CD4-positive, alpha-beta memory T cell (primary cell): ENCODE data around the gene HMMR. TPM values are rescaled to one million over a fixed set of nuclear protein-coding genes. Genes with fewer than 3 reads are reported as not detected.
A peak's percentile ranks its signal among the peaks of the same experiment; 100 is the strongest.
"Not testable (repeated sequence)": the region's sequence is repeated elsewhere in the genome, so short reads cannot be mapped to it uniquely, and the experiment has no call there.

Experiments
- CTCF ChIA-PET: fragments of 350-600 bp; sonication (Branson Sonifier 250); formaldehyde crosslinking; loops from one replicate; lab custom pipeline; 2021; ENCODE audit warnings: inconsistent platforms; ENCODE audit not compliant: partially characterized antibody; lab: Charles Lee
- POLR2A ChIA-PET: fragments of 350-600 bp; sonication (Branson Sonifier 250); formaldehyde crosslinking; loops from one replicate; lab custom pipeline; 2021; ENCODE audit not compliant: partially characterized antibody; lab: Charles Lee
- DNase-seq, 5 donors: peaks; one replicate each; pipeline versions ENCODE4 v3.0.0 to v3.0.0-alpha.2; 2020 to 2022; ENCODE audit warnings: mixed read lengths in 1 of 5
- H3K27ac ChIP-seq: one replicate; pipeline ENCODE4 v1.7.0; 2013; ENCODE audit warnings: low read depth, low read length
- H3K27me3 ChIP-seq: 2 replicates; pipeline ENCODE4 v1.7.0; 2013; ENCODE audit warnings: mild to moderate bottlenecking, low read length, moderate library complexity; ENCODE audit not compliant: insufficient read depth
- H3K36me3 ChIP-seq: 2 replicates; pipeline ENCODE4 v1.7.0; 2013; ENCODE audit warnings: mild to moderate bottlenecking, low read length, moderate library complexity; ENCODE audit not compliant: insufficient read depth
- H3K4me1 ChIP-seq: 2 replicates; pipeline ENCODE4 v1.7.0; 2013; ENCODE audit warnings: mild to moderate bottlenecking, low read length, moderate library complexity; ENCODE audit not compliant: insufficient read depth
- H3K4me3 ChIP-seq, 2 donors: one replicate each; pipeline ENCODE4 v1.7.0; 2013; ENCODE audit warnings: low read length in 2 of 2, mild to moderate bottlenecking in 1 of 2
- H3K9me3 ChIP-seq, 2 donors: one replicate each; pipeline ENCODE4 v1.7.0; 2013; ENCODE audit warnings: low read length in 2 of 2, control low read depth in 1 of 2; ENCODE audit not compliant: control insufficient read depth in 1 of 2
- H3K27ac Mint-ChIP-seq, 7 donors: one replicate each; pipeline ENCODE4 v1.8.0; 2020 to 2021; ENCODE audit warnings: mixed read lengths in 7 of 7, mild to moderate bottlenecking in 6 of 7, inconsistent platforms in 3 of 7, moderate library complexity in 3 of 7
- H3K27me3 Mint-ChIP-seq, 2 donors: one replicate each; pipeline ENCODE4 v1.8.0; 2020 to 2021; ENCODE audit warnings: mixed read lengths in 2 of 2
- H3K36me3 Mint-ChIP-seq, 2 donors: one replicate each; pipeline ENCODE4 v1.8.0; 2020 to 2021; ENCODE audit warnings: mixed read lengths in 2 of 2, inconsistent platforms in 1 of 2, mild to moderate bottlenecking in 1 of 2
- H3K4me1 Mint-ChIP-seq, 4 donors: one replicate each; pipeline ENCODE4 v1.8.0; 2020 to 2021; ENCODE audit warnings: mixed read lengths in 4 of 4, mild to moderate bottlenecking in 1 of 4
- H3K4me3 Mint-ChIP-seq, 8 donors: one replicate each; pipeline ENCODE4 v1.8.0; 2020 to 2021; ENCODE audit warnings: mixed read lengths in 8 of 8, mild to moderate bottlenecking in 7 of 8, moderate library complexity in 6 of 8, inconsistent platforms in 3 of 8
- H3K9me3 Mint-ChIP-seq, 8 donors: one replicate each; pipeline ENCODE4 v1.8.0; 2020 to 2021; ENCODE audit warnings: mixed read lengths in 8 of 8, mild to moderate bottlenecking in 5 of 8, inconsistent platforms in 3 of 8, moderate library complexity in 1 of 8
- intact Hi-C: fragments of 100-400 bp; cut with micrococcal nuclease; formaldehyde crosslinking; loops from one replicate; pipeline ENCODE4 v1.15.1; 2023
- polyA plus RNA-seq, 2 donors: library from polyadenylated mRNA; unstranded; fragments of 300-500 nt; fragmentation: Illumina TruSeq; gene quantifications; one replicate each; pipeline ENCODE4 v1.2.3, GENCODE V29; 2021
- total RNA-seq, 2 experiments: library from RNA; stranded (reverse); gene quantifications; one replicate each; pipeline ENCODE4 v1.2.3, GENCODE V29; 2021

HMMR gene
- total RNA-seq (under 1 TPM; 0.11 to 0.15 TPM), polyA plus RNA-seq (under 1 TPM in 1 of 2 donors, not detected in 1; 0.42 TPM)

GRCh38 chr5:163460562-163461171 is at the start of gene HMMR:
HMMR (plus strand) TSS chr5:163460632; CDS start chr5:163460693, 61 bp downstream.
- intact Hi-C loops: loop anchor here (1.0 kb wide), 3 partner anchors 13 to 45 kb away; partner anchors contain the start of genes CCNG1 and MAT2B
- H3K27ac ChIP-seq: peak within 1 kb of the TSS; percentile 96
- H3K27me3 ChIP-seq: no peaks in the 10 kb centered on the region
- peaks cover 3% of the 10 kb centered on the region for H3K36me3 ChIP-seq
- Mint-ChIP-seq H3K27me3 (no peaks in the 10 kb centered on the region), H3K9me3 (peaks cover 0 to 5% (median 0%) of the 10 kb centered on the region in 8 donors), H3K4me3 (peak within 1 kb of the TSS; percentile 94 to 99 (median 96)), H3K27ac (peak within 1 kb of the TSS; percentile 98 to 100 (median 99)), H3K4me1 (peaks cover 24 to 57% (median 39%) of the 10 kb centered on the region in 4 donors), H3K36me3 (peaks cover 9 to 15% of the 10 kb centered on the region in 2 donors)
- ChIA-PET CTCF (interaction anchor here (0.7 to 6.4 kb wide), 11 partner anchors 10 to 52 kb away, joined by 3 to 63 read pairs (median 6); partner anchors contain the start of genes CCNG1 and MAT2B), POLR2A (interaction anchor here (0.9 to 7.0 kb wide), 12 partner anchors 8 to 52 kb away, joined by 3 to 257 read pairs (median 6); partner anchors contain the start of genes CCNG1 and MAT2B)
- peak within 1 kb of the TSS; percentile 68 to 99 for H3K4me3 ChIP-seq
- peak in 2 of 5 donors; percentile 10 to 44 for DNase-seq
- H3K4me1 ChIP-seq: peaks cover 50% of the 10 kb centered on the region
- H3K9me3 ChIP-seq: no peaks in the 10 kb centered on the region

DNA sequence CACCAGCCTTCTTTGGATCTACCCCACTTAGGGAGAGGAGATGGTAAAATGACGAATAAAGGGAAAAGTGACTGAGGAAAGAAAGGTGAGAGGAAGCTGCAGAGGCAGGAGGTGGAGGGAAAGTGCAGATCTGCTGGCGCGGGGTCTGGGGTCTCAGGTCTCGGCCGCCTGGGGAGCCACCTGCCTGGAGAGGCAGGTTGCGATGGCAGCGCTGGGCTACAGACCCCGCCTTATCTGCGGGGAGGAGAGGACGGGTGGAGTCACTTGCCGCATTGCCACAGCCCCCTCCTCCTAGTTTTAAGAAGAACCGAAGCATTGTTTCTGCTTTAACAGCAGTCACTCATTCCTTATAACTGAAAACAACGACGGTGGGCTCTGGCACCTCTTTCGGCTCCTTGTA is 44.8 kb upstream of the HMMR start:
- H3K4me3 Mint-ChIP-seq, H3K27ac ChIP-seq, CTCF ChIA-PET, H3K4me1 ChIP-seq, H3K36me3 Mint-ChIP-seq, H3K4me1 Mint-ChIP-seq, H3K36me3 ChIP-seq, DNase-seq, intact Hi-C loops, H3K27me3 ChIP-seq, H3K9me3 Mint-ChIP-seq, POLR2A ChIA-PET, H3K27ac Mint-ChIP-seq, H3K9me3 ChIP-seq, H3K4me3 ChIP-seq: not testable (repeated sequence)
- H3K27me3 Mint-ChIP-seq: peaks cover 20 to 40% of the 10 kb centered on the region in 2 donors

GRCh38 chr5:163424836-163425235 is 35.6 kb upstream of the HMMR start:
- CTCF ChIA-PET: interaction anchor here (1.2 to 2.0 kb wide), 2 partner anchors 13 to 16 kb away, joined by 3 to 8 read pairs; no protein-coding TSS in a partner anchor
- intact Hi-C loops: no loop called here
- H3K27me3 Mint-ChIP-seq: peaks cover 3 to 5% of the 10 kb centered on the region in 2 donors

GRCh38 chr5:163426128-163426527 is 34.3 kb upstream of the HMMR start:
- DNase-seq, H3K27me3 Mint-ChIP-seq, H3K9me3 ChIP-seq, H3K36me3 ChIP-seq, H3K9me3 Mint-ChIP-seq, POLR2A ChIA-PET, H3K27me3 ChIP-seq, H3K4me1 Mint-ChIP-seq, intact Hi-C loops, H3K4me3 Mint-ChIP-seq, H3K27ac ChIP-seq, H3K4me1 ChIP-seq, H3K4me3 ChIP-seq, H3K36me3 Mint-ChIP-seq: not testable (repeated sequence)
- CTCF ChIA-PET: interaction anchor here (1.3 kb wide), 1 partner anchor 17 kb away, joined by 7 read pairs; no protein-coding TSS in a partner anchor
- peak overlapping the region in 1 of 7 donors; percentile 7 for H3K27ac Mint-ChIP-seq

More at GRCh38 chr5:163424836-163425235, 35.6 kb upstream of the HMMR start:
- no peak overlapping the region for H3K4me3 Mint-ChIP-seq
- H3K4me1 Mint-ChIP-seq: peaks cover 2 to 6% (median 4%) of the 10 kb centered on the region in 4 donors
- no peaks in the 10 kb centered on the region for H3K36me3 ChIP-seq
- no peaks in the 10 kb centered on the region for H3K9me3 ChIP-seq
- H3K27ac Mint-ChIP-seq: no peak overlapping the region
- H3K4me1 ChIP-seq: no peaks in the 10 kb centered on the region
- no peaks in the 10 kb centered on the region for H3K9me3 Mint-ChIP-seq
- no peak overlapping the region for H3K27ac ChIP-seq
- no peaks in the 10 kb centered on the region for H3K27me3 ChIP-seq
- POLR2A ChIA-PET: no interaction called here
- H3K4me3 ChIP-seq: no peak overlapping the region
- no peak for DNase-seq
- no peaks in the 10 kb centered on the region for H3K36me3 Mint-ChIP-seq

- Histone ChIP-seq H3K9me3 (no peaks in the 10 kb centered on the region), H3K4me1 (peaks cover 9% of the 10 kb centered on the region), H3K36me3 (no peaks in the 10 kb centered on the region), H3K27ac (no peak overlapping the region), H3K27me3 (no peaks in the 10 kb centered on the region), H3K4me3 (no peak overlapping the region)
- Mint-ChIP-seq H3K9me3 (no peaks in the 10 kb centered on the region), H3K27me3 (peaks cover 1% of the 10 kb centered on the region in 2 donors), H3K36me3 (peaks cover 0 to 5% of the 10 kb centered on the region in 2 donors), H3K4me3 (no peak overlapping the region), H3K4me1 (peaks cover 6 to 18% (median 13%) of the 10 kb centered on the region in 4 donors), H3K27ac (peak overlapping the region in 1 of 7 donors; percentile 56)
- DNase-seq: no peak
- intact Hi-C loops: no loop called here
- ChIA-PET POLR2A (no interaction called here), CTCF (no interaction called here)
Measured at GRCh38 chr5:163432544-163432943, 27.9 kb upstream of the HMMR start.

GRCh38 chr5:163433271-163433670 is 27.2 kb upstream of the HMMR start:
- intact Hi-C loops: no loop called here
- DNase-seq: no peak
- Mint-ChIP-seq H3K36me3 (peaks cover 0 to 11% of the 10 kb centered on the region in 2 donors), H3K27me3 (peaks cover 1% of the 10 kb centered on the region in 2 donors), H3K9me3 (no peaks in the 10 kb centered on the region), H3K4me1 (peaks cover 8 to 21% (median 19%) of the 10 kb centered on the region in 4 donors), H3K4me3 (no peak overlapping the region), H3K27ac (peak overlapping the region in 1 of 7 donors; percentile 56)
- H3K4me3 ChIP-seq: no peak overlapping the region
- CTCF ChIA-PET: no interaction called here
- no peak overlapping the region for H3K27ac ChIP-seq
- H3K36me3 ChIP-seq: no peaks in the 10 kb centered on the region
- no peaks in the 10 kb centered on the region for H3K27me3 ChIP-seq
- H3K4me1 ChIP-seq: peaks cover 14% of the 10 kb centered on the region
- POLR2A ChIA-PET: no interaction called here
- no peaks in the 10 kb centered on the region for H3K9me3 ChIP-seq

- ChIA-PET CTCF (no interaction called here), POLR2A (no interaction called here)
- Histone ChIP-seq H3K4me1 (peaks cover 25% of the 10 kb centered on the region), H3K9me3 (no peaks in the 10 kb centered on the region), H3K27ac (no peak overlapping the region), H3K27me3 (no peaks in the 10 kb centered on the region), H3K36me3 (no peaks in the 10 kb centered on the region), H3K4me3 (no peak overlapping the region)
- H3K27me3 Mint-ChIP-seq: peaks cover 1% of the 10 kb centered on the region in 2 donors
- H3K4me3 Mint-ChIP-seq: peak overlapping the region in 1 of 8 donors; percentile 33
- peaks cover 17 to 33% (median 29%) of the 10 kb centered on the region in 4 donors for H3K4me1 Mint-ChIP-seq
- H3K27ac Mint-ChIP-seq: peak overlapping the region in 1 of 7 donors; percentile 85
- peaks cover 0 to 16% of the 10 kb centered on the region in 2 donors for H3K36me3 Mint-ChIP-seq
- H3K9me3 Mint-ChIP-seq: no peaks in the 10 kb centered on the region
- intact Hi-C loops: no loop called here
- DNase-seq: no peak
Measured at GRCh38 chr5:163434401-163434866, 26.0 kb upstream of the HMMR start.
